HG03571 (cell line): ENCODE results near the gene FRMD3.
"Not testable (repeated sequence)": the region's sequence is repeated elsewhere in the genome, so short reads cannot be mapped to it uniquely, and the experiment has no call there.

ENCODE experiments used
- ATAC-seq: cut with Tn5 transposase; IDR thresholded peaks from one replicate; pipeline ENCODE4 v1.9.1; 2021; ENCODE audit not compliant: unreplicated experiment

The FRMD3 gene

DNA sequence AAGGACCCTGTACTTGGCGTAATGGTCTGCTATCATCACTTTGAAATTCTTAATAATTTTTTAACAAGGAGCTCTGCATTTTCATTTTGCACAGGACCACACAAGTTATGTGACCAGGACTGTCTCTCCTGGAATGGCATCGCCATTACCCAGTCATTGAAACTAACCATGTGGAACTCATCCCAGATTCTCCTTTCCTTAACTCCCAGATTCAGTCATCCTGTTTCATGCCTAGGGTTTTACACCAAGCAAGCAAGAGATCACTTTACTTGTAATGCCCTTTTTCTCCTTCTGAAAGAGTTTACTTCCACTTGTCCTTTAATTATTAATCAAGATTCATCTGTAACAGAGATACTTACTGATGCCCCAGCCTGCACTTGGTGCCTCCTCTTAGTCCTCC, 12.0 kb downstream of the FRMD3 start:
- no peak for ATAC-seq

GRCh38 chr9:83523684-83524083, 14.5 kb downstream of the FRMD3 start:
- no peak for ATAC-seq

DNA sequence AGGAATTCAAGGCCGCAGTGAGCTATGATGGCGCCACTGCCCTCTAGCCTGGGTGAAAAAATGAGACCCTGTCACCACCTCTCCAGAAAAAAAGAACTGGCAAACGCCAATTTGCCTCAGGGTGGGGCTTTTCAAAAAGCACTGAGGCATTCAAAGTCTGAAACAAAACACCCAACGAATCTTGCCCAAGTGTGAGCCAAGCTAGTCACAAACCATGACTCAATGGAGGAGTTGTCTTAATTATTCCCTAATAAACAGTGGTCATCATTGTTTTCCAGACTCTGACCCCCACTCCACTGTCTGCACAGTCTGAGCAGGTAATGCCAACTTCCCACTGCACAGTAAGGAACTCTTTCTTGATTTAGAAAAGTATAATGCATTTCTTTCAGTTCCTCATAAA, 16.8 kb downstream of the FRMD3 start:
- ATAC-seq: no peak

GRCh38 chr9:83521011-83521410, 17.2 kb downstream of the FRMD3 start:
- ATAC-seq: no peak

- ATAC-seq: no peak
These were observed 17.9 kb downstream of the FRMD3 start for GRCh38 chr9:83520292-83520691.

DNA sequence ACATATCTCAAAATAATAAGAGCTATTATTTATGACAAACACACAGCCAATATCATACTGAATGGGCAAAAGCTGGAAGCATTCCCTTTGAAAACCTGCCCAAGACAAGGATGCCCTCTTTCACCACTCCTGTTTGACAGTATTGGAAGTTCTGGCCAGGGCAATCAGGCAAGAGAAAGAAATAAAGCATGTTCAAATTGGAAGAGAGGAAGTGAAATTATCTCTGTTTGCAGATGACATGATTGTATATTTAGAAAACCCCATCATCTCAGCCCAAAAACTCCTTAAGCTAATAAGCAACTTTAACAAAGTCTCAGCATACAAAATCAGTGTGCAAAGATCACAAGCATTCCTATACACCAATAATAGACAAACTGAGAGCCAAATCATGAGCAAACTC, 20.2 kb downstream of the FRMD3 start:
- not testable (repeated sequence) for ATAC-seq

DNA sequence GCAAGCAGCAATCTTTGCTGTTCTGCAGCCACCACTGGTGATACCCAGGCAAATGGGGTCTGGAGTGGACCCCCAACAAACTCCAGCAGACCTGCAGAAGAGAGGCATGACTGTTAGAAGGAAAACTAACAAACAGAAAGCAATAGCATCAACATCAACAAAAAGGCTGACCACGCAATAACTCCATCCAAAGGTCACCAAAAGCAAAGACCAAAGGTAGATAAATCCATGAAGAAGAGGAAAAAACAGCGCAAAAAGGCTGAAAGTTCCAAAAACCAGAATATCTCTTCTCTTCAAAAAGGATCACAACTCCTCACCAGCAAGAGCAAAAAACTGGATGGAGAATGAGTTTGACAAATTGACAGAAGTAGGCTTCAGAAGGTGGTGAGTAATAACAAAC, 23.4 kb downstream of the FRMD3 start:
- no peak for ATAC-seq

DNA sequence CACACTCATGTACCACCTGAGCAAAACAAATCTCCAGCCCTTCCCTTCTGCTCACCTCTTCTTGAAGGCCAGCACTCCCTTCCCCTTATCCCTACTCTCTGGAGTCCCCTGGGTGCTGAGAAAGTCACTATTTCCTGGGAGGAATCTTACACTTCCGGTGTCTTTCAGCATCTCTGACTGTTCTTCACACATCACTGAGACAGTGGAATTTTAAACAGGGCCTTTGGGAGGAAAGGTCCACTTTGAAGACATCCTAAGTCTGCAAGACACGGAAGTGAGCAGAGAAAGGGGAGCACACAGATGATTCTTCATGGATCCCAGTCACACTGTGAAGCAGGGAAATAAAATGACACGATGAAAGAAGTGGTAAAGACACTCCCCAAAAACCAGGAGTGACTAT, 25.6 kb downstream of the FRMD3 start:
- ATAC-seq: no peak

DNA sequence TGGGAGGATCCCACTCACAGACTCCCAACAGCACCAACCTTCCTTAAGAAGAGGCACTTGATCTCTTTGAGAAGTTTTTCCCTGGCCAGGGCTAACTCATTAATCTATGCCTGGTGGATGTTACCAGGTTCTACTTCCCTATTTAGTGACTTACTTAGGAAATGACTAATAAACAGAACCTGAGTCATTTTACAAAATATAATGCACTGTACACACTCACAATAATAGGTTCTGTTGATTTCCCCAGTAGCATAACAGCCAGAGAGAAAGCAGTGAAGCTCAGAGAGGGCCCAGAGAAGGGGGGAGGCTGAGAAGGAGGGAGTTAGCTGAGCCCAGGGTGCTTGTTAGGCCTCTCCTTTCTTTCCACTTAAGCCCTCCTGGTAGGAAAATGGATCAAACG, 27.1 kb downstream of the FRMD3 start:
- peak; percentile 96 for ATAC-seq

DNA sequence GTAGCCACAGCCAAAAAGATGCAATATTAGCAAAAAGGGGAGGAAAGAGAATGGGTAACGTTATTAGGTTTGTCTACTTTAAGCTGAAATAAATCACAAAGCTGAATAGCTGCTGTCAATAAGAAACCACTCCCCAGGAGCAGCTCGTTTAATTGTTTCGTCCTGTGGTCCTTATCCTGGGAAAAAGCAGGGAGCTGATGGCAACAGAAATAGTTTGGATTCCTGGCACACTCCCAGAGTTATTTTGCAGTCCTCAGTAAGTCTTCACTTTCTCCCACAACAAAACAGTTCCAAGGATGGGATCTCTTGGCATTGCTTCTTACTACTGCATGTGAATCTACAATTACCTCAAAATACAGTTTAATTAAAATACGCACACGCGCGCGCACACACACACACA, 28.8 kb downstream of the FRMD3 start:
- no peak for ATAC-seq

DNA sequence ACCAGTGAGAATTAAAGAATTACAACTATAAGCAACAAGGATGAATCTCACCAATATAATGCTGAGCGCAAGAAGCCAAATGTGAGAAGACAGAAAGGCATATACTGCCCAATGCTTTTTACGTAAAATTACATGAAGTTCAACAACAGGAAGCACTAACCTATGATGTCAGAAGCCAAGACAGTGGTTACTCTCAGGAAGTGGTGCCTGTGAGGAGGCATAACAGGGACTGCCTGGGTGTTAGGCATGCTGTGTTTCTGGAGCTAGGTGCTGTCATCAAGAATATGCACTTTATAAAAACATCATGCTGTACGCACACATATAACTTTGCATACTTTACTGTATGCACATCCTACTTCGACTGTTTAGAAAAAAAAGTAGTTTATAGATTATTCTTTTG, 30.1 kb downstream of the FRMD3 start:
- ATAC-seq: no peak

DNA sequence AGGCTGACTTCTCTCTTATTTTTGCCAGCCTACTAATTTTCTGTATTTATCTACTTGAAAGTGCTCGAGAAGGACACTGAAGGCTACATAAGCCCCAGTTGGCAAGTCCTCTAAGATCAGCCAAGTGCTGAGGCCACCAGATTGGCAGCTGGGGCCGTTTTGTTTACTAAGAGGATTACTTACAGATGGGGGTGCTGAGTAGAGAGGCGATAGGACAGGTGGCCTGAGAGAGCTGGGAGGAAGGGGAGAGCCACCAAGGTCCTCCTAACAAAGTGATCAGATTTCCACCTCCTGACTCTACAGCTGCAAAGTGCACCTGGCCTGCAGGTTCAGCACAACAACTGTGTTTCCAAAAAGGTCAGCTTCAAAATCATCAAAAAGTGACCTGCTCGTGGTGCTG, 32.9 kb downstream of the FRMD3 start:
- no peak for ATAC-seq

GRCh38 chr9:83503866-83504265, 34.3 kb downstream of the FRMD3 start:
- no peak for ATAC-seq

- ATAC-seq: no peak
These were observed 36.6 kb downstream of the FRMD3 start for GRCh38 chr9:83501565-83501964.

- no peak for ATAC-seq
These were observed 40.8 kb downstream of the FRMD3 start for GRCh38 chr9:83497441-83497840.

GRCh38 chr9:83491995-83492394, 46.2 kb downstream of the FRMD3 start:
- ATAC-seq: no peak

DNA sequence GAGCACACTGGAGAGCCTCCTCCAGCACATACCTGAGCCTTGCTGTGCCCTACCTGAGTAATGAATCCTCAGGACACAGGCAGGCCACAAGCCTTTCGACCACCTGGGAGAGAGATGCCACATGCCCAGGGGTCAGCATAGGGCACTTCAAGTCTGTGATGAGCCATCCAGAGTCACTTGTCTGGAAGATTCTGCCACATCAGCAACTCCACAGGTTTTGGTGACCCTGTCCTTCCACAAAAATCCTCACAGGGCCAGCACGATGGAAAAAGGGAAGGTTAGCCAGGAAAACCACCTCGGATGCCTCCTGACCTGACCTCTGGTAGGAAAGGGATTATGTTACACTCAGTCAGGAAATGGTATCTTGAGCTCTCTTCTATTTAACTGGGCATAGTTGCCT, 46.8 kb downstream of the FRMD3 start:
- ATAC-seq: no peak

DNA sequence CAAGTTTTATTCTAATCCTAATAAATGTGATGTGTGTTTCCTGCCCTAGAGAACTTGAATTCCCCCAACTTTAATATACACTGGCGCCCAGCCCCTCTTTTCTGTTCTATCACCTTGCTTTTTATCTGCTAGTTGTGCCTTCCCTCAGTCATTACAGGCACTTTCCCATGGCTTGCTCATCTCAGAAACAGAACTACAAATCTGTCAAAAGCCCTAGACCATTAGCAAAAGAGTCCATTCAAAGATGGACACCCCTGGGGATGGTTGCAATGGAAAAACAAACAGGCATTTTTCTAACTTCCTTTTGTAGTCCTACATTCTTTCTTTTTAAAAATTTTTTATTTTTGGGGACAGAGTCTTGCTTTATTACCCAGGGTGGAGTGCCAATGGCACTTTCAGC, 48.2 kb downstream of the FRMD3 start:
- ATAC-seq: no peak

- ATAC-seq: no peak
These were observed 53.2 kb downstream of the FRMD3 start for GRCh38 chr9:83484990-83485389.

DNA sequence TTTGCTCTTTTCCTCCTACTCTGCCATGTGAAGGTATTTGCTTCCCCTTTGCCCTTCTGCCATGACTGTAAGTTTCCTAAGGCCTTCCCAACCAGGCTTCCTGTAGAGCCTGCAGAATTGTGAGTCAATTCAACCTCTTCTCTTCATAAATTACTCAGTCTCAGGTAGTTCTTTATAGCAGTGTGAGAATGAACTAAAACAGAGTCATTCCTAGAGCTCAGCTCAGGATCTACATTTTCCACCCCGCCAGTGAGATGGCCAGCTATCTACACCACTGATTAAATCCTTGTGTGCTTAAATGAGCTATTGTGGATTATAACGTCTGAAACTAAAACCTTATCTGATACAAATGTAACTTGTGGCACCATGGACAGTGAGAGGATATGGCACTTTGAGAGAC, 55.0 kb downstream of the FRMD3 start:
- no peak for ATAC-seq

GRCh38 chr9:83479765-83480164, 58.4 kb downstream of the FRMD3 start:
- no peak for ATAC-seq

DNA sequence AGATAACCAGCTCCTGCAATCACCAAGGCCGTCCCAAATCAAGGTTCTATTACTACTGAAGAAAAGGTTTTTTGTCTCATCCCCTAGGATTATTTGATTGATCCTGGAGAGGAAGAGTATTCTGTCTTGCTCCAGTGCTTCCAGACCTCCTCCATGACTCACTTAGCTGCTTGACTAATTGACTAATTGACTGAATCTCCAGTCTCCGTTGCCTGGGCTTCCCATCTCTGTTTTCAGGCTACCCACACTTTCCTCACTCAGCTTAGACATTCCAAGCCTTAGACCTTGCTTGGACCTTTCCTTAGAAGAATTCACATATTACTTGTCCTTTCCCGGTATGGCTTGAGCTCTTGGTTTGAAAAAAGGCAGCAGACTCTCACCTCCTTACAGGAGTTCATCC, 60.6 kb downstream of the FRMD3 start:
- no peak for ATAC-seq

DNA sequence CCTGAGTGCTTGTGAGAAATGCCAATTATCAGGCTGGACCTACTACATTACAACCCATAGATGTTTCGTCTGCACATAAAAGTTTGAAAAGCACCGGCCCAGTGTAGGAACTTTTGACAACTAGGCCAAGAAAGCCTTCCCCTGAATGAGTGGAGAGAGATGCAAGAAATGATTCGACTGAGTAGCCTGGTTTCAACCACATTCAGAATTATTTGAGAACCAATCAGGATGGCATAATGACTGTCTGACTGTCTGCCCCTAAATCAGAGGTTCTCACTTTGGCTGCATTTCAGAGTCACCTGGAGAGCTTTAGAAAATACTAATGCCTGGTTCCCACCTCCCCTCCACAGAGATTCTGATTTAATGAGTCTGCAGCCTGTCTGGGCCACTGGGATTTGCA, 61.1 kb downstream of the FRMD3 start:
- ATAC-seq: no peak

DNA sequence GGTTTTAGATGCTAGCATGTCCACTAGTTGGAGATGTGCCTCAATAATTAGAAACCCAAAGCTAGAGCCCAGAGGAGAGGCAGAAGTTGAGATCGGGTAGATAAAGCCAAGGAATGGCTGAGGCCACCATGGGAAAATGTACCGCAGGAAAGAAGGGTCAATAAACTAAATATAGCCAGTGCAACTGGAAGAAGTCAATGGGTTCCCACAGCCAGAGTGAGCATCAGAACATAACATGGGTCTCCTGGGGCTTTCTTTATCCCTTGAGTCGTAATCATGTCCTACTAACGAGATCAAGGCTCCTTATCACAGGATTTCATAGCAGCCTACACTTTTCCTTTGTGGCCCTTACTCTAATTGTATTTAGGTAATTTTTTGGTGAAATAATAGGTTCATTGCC, 61.7 kb downstream of the FRMD3 start:
- no peak for ATAC-seq
